ENCODE measurements around the gene CFAP73.

- TF ChIP-seq, protein P1, sequence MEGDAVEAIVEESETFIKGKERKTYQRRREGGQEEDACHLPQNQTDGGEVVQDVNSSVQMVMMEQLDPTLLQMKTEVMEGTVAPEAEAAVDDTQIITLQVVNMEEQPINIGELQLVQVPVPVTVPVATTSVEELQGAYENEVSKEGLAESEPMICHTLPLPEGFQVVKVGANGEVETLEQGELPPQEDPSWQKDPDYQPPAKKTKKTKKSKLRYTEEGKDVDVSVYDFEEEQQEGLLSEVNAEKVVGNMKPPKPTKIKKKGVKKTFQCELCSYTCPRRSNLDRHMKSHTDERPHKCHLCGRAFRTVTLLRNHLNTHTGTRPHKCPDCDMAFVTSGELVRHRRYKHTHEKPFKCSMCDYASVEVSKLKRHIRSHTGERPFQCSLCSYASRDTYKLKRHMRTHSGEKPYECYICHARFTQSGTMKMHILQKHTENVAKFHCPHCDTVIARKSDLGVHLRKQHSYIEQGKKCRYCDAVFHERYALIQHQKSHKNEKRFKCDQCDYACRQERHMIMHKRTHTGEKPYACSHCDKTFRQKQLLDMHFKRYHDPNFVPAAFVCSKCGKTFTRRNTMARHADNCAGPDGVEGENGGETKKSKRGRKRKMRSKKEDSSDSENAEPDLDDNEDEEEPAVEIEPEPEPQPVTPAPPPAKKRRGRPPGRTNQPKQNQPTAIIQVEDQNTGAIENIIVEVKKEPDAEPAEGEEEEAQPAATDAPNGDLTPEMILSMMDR (IDR thresholded peaks at IDR 0.05 in 8 of 11, conservative IDR thresholded peaks at IDR 0.05 in 3 of 11) = no peak
- no peak for TF ChIP-seq POLR2AphosphoS5 (IDR thresholded peaks at IDR 0.05)
- no peak for TF ChIP-seq POLR2A (IDR thresholded peaks at IDR 0.05)
These were observed 58.1 kb downstream of the CFAP73 start for GRCh38 chr12:113207613-113208040.
